Right renal pelvis (tissue), 4 donors: ENCODE measurements around the gene PCID2. TPM values are rescaled to one million over a fixed set of nuclear protein-coding genes. Genes with fewer than 3 reads are reported as not detected.

Experiments used
- DNase-seq, 4 donors: peaks; one replicate each; pipeline ENCODE4 v3.0.0-alpha.2; 2013; ENCODE audit warnings: low read depth in 4 of 4, low spot score in 3 of 4, missing footprints in 1 of 4
- polyA plus RNA-seq, 4 donors: library from polyadenylated mRNA; unstranded; fragments of 120-200 nt; gene quantifications; one replicate each; pipeline ENCODE4 v1.2.1, GENCODE V29; 2013; ENCODE audit not compliant: insufficient read length in 4 of 4

The PCID2 gene
- polyA plus RNA-seq, 4 donors: 50.1 to 61.5 (median 56.0) TPM

DNA sequence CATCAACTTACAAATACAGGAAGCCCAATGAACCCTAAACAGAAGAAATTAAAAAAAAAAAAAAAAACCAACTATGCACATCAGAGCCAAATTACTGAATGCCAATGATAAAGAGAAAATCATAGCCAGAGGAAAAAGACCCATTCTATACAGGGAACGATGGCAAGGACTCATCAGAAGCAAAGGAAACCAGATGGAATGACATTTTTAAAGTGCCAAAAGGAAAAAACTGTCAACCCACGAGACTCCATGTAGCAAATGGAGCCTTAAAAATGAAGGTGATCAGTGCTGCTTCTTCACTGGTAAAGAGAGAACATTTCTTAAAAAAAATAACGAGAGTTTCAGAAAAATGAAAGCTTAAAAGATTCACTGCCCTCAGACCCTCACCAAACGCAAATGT is 18.3 kb downstream of the PCID2 start:
- no peak for DNase-seq

DNA sequence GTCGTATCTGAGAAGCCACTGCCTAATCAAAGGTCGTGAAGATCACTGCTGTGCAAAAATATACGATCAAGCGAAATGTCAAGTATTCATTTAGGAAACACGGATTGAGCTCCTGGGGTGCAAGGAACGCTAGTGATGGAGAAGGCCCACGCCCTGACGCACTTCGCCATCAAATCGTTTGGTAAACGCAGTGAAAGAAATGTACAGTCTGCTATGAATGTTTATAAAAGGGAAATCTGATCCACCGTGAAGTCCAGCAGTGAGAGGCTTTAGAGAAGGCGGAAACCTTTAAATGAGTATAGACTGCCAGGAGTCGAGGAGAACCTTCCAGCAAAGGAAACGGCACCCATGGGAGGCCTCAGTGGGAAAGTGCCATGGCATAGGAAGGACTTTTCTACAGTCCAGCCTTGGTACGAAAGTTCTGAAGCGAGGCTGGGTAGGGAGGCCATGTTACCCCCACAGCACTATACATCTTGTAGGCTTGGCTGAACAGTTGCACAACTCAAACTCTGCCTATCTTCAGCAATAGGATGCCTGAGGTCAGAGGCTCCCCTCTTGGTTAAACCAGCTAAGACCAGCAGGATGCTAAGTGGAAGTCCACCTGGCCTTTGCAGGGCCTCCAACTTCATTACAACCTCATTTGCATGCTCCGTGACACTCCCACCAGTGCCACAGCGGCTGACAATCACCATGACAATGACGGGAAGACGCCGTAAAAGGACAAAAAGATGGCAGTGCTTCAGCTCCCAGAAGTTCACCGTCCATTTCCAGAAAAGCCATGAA is 20.4 kb downstream of the PCID2 start:
- no peak for DNase-seq

DNA sequence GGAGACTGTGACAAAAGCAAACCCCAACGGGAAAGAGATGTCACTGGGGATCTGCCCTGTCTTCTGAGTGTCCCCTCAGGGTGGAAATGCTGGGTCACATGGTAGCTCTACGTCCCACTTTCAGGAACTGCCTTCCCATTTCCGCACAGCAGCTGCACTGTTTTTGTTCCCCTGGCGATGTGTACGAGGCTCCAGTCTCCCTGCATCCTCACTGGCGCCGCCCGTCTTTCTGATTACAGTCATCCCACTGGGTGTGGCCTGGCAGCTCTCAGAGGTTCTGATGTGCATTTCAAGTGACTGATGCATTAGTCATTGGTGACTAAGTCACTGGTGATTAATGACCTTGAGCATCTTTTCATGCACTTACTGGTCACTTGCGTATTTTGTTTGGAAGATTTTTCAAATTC is 21.2 kb downstream of the PCID2 start:
- DNase-seq: no peak

DNA sequence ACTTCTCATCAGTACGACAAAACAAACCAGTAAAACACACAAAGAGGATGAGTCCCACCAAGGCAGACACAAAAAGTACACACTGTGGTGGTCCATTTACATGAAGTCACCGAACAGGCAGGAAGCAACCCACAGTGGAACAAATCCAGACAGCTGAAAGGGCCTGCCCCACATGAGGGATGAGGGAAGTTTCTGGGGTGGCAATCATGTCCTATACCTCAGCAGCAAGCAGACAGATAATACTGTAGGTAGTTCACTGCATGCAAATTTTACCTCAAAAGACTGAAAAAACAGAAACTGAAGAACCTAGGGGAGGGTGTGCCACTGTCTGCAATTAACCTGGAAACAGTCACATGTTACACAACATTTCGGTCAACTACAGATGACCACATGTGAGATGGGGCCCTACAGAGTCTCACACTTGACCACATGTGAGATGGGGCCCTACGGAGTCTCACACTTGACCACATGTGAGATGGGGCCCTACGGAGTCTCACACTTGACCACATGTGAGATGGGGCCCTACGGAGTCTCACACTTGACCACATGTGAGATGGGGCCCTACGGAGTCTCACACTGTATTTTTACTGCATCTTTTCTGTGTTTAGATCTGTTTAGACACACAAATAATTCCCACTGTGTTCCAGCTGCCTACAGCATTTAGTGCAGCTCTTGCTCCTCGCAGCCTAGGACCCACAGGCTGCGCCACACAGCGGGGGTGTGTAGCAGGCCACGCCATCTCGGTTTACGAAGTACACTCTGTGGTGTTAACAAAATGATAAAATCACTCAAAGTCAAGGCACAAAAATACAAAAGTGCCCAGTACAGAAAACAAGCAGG is 22.2 kb downstream of the PCID2 start:
- DNase-seq: no peak

DNA sequence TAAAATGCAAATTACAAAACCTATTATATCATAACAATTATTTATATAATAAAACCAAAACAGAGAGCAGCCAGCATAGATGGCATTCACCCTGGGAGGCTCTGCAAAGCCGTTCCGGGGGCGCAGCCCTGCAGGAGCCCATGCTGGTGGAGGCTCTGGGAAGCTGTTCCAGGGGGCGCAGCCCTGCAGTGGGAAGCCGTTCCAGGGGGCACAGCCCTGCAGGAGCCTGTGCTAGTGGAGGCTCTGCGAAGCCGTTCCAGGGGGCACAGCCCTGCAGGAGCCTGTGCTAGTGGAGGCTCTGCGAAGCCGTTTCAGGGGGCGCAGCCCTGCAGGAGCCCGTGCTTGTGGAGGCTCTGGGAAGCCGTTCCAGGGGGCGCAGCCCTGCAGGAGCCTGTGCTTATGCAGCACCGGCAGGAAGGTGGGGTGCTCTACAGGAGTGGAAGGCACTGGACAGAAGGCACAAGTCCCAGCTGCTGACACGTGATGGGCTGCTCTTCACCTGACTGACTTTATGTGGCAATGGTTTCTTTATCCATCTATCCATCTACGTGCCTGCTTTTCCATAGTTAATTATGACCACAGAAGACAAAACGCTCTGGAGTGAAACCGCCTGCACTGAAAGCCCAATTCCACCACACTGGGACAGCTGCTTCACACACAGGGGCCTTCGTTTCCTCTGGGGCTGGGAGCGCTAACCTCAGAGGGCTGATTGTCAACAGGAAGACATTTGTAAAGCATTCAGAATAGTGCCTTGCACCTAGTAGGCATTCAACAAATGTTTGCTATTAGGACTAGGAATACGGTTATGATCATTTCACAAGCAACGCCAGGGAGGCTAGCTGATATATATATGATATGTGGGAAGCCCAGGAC is 23.7 kb downstream of the PCID2 start:
- DNase-seq: no peak

DNA sequence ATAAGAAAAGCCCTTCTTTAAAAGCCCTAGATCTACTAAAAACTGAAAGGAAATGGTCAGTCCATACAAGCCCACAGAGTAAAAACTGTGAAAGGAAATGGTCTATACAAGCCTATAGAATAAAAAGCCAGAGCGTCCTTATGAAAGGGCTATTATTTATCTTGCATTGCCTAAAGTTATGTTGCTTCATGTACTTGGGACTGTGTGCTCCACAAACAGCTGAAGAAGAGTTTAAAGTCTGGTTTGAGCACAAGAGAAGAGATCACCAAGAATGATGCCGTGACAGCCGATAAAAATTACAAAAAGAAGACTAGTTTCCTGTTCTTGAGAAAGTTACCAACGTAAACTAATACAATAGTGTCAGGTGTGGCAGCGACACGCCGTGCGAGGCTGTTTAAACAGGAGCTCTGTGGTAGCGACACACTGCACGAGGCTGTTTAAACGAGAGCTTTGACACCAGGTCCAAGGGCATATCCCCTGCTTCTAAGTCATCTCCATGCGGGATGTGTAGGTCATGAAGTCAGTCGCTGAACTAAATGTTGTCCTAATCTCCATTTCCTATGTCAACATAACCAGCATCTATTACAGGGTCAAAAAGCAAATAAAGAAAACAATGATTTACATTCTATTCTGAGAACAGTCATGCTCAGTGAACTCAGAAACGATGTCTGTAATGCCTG is 24.9 kb downstream of the PCID2 start:
- no peak for DNase-seq

DNA sequence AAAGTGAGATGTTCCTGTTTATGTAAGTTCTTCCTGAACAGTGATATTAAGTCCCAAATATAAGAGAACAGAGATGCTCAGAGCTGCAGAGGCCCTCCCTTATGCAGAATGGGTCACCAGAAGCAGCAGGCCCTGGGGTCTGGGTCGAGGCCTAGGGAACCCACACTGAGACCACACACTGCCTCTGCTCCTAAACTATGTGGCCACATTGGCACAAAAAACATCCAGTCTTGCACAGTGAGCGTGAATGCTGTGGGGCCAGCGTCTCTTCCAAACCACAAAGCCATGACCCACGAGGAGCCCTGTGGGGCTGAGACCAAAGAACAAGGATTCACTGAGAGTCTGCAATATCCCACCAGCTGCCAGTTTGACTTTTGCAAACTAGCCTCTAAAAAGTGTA is 26.4 kb downstream of the PCID2 start:
- DNase-seq: no peak

DNA sequence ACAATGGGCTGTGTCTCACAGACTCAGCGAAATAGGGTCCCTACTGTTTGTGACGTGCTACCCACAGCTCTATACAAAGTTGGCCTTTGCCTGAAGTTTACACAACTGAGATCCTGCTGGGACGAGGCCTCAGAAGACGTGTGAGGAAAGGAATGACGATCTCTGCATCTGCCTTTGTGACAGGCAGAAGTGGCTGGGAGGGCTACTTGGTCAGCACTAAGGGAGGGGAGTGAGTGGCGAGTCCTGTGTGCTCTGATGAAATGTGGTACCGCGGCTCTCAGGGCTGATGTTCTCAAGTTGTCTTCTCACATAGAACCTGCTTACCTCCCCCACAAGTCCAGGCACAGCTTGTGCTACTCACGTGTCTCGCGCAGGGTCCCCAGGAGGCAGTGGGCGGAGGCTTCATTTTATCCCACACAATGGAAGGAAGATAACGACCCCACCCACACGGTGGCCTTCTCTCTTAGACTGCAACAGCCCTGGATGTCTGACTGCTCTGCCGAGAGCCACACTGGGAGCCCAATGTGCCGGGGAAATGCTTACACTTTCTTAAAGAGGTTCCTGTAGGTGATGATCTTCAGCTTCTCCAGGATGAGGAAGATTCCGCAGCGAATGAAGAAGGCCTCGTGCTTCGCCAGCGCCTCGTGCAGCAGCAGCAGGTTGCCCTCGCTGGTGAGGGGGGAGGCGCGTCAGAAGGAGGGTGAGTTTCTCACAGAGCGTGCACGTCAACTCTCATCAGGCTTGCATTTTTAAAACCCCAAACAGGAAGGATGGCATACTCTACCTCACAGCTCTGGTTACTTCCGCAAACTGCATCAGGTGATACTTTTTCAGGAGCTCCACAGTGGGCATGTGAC is 28.9 kb downstream of the PCID2 start:
- no peak for DNase-seq

DNA sequence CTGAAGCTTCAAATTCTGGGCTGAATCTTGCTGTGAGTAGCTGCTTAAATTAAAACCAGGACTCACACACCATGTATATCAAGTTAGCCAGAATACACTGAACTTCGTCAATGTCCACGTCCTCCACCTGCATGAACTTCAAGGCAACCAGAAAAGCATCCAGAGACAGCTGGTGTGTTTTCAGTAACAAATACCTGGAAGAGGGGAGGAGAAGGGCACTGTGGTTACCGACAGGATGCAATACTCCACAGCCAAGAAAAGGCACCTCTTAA is 29.6 kb downstream of the PCID2 start:
- no peak for DNase-seq

DNA sequence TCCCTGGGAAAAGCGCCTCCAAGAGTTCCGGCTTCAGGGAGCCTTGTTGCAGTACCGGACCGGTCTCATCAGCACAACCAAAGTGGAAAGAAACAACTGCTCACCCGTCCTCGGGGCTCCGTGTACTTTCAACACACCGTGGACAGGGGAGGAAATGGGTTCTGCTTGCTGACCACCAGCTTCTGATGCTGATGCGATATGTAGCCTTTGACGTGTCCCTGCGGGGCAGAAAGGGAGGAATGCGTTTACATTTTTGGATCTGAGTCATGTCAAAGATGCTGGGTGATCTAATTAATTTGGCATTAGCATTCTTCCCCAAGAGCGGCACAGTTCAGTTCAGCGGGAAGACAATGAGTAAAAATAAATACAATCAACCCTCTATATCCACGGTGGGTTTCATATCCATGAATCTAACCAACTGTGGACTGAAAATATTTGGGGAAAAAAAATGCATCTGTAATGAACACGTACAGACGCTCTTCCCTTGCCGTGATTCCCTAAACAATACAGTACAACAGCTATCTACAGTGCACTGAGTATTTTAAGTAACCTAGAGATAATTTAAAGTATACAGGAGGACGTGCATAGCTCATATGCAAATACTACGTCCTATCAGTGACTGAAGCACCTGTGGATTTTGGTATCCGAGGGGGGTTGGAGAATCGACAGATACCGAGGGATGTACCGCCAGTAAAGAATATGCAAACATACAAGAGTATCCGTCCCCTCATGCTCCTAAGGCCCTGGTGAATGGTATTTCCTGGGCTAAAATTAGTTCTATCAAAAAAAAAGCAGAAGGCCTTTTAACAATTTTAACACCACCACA is 30.2 kb downstream of the PCID2 start:
- no peak for DNase-seq

DNA sequence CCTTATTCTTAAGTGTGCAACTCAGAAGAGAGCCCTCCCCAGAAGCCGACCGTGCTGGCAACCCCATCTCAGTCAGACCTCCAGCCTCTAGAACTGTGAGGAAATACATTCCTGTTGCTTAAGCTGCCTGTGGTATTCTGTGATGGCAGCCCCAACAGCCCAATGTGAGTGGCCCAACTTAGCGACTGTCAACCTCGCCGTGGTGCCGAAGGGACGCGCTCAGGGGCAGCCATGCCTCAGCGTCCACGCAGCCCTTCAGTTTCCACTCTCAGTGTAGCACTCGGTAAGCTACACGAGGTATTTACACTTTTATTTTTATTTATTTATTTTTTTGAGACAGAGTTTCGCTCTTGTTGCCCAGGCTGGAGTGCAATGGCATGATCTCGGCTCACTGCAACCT is 31.6 kb downstream of the PCID2 start:
- no peak for DNase-seq

DNA sequence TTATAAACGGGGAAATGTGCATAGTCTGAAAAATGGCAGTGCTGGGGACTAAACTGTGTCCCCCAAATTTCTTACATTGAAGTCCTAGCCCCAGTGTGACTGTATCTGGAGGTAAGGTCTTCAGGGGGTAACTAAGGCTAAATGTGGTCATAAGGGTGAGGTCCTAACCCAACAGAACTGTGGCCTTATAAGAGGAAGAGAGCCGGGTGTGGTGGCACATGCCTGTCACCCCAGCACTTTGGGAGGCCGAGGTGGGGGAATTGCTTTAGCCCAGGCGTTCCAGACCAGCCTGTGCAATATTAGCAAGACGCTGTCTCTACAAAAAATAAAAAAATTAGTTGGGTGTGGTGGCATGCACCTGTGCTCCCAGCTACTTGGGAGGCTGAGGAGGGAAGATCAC is 32.2 kb downstream of the PCID2 start:
- DNase-seq: no peak

DNA sequence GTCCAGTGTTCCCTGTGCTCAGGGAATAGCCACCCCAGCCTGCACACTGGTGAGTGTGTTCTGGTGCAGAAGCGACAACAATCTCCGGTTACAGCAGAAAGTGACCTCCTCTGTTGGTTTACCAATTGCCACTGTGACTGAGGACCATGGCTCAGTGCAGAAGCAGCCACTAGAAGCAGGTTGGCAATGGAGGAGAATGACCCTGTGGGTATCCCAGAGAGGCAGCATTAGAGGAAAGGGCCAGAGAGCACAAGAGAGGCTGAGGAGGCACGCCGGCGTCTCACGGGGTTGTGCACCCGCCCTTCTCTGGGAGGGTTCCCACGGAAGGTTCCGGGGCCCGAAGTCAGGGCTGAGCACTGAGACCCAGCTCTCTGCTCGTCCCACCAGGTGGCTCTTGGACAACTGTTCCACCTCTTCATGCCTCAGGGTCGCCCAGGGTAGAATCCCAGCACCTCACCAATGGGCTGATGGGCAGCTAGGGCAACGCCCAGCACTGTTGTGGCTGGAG is 36.0 kb downstream of the PCID2 start:
- no peak for DNase-seq

DNA sequence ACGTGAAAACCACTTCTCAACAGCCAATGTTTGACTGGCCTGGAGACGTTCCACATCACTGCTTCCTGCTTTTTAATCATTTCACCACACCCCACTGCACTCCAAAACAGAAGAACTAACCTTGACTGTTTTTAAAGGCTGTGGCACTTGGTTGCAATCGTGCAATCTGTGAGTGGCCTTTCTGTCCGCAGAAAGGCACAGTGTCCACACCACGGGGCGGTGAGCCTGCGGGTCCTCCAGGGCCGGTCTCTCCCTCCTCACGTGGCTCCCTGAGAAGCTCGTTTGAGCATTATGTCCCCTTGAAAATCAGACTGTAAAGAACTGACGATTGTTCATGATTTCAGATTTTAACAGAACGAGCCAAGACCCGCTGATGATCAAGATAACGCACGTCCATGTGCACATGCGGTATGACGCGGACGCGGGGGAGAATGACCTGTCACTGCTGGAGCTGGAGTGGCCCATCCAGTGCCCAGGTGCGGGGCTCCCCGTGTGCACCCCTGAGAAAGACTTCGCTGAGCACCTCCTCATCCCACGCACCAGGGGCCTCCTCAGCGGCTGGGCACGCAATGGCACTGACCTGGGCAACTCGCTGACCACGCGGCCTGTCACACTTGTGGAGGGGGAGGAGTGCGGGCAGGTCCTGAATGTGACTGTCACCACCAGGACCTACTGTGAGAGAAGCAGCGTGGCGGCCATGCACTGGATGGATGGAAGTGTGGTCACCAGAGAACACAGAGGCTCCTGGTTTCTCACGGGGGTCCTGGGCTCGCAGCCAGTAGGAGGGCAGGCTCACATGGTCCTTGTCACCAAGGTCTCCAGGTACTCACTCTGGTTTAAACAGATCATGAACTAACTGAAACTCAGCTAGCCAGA is 37.0 kb downstream of the PCID2 start:
- DNase-seq: no peak

DNA sequence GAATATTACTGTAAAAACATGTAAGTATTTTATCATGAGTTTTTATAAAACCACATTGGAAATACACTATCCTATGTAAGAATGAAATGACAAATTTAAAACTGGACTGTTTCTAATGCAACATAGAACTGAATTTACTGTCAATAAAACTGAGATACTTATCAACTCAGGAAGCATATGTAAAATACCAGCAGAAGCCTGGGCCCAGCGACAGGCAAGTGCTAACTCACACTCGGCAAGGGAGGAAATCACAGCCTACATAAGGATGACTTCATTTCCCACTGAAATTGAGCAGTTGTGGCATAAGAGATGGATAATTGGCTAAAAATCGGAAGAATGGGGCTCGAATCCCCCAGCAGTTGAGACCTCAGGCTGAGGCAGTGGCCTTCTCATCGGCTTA is 38.0 kb downstream of the PCID2 start:
- no peak for DNase-seq

DNA sequence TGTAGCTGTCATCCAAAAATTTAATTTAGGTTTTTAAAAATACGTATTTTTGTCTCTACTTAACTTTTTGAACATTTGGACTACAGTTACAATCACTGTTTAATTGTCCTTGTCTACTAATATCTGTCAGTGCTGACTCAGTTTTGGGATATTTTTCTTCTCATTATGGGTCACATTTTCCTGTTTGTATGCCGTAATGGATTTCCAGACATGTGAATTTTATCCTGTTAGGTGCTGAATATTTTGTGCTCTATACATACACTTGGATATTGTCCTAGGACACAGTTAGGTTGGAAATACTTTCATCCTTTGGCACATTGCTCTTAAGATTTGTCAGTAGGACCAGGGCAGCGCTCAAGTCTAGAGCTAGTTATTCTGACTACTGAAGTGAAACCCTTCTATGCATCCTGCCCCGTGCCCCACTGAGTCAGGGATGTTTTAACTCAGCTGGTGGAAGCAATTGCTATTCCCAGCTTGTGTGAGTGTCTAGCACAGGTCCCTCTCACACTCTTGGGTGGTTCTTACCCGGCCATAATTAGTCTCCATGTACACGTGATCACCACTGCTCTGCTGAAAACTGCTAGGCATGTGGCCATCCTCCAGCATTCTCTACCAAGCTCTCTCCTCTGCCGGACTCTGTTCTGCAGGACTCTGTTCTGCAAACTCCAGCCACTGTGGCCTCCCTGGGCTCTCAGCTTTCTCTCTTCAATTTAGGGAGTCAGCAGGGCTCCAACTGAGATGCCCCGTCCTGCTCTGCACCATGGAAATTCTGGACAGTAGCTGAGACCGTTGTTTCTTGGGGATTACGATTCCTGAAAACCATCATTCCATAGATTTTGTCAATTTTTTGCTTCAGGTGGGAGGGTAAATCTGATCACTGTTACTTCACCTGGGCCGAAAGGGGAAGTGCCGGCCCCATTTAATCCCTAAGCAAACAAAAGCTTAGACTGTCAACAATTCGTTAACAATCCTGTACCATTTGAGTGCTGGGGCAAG is 38.9 kb downstream of the PCID2 start:
- no peak for DNase-seq

DNA sequence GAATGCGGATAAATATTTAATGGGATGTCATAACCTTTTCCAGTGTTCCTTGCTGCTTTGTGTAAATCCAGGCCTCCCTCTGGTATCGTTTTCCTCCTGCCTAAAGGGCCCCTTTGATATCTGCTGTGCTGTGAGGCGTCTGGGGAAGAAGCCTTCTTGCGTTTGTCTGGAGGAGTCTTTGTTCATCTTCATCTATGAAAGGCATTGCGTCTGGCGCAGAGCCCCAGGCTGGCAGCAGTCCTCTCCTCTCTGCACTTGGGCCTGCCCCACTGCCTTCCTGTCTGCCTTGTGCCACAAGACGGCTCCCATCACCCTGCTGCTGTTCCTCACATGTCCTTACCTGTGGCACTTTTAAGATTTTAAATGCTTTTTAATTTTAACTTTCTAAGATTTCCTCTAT is 40.3 kb downstream of the PCID2 start:
- no peak for DNase-seq
